Glomerular endothelial cell (primary cell): ENCODE results near the gene ETV6. TPM values are rescaled to one million over a fixed set of nuclear protein-coding genes. Genes with fewer than 3 reads are reported as not detected.

Source experiments
- DNase-seq: peaks from one replicate; pipeline ENCODE4 v3.0.0-alpha.2; 2011; ENCODE audit warnings: low read depth, low spot score; ENCODE audit errors: extremely low read depth
- total RNA-seq: library from RNA; depleted of rRNA; stranded (reverse); fragments of >200 nt; gene quantifications from 2 replicates; pipeline ENCODE4 v1.2.3, GENCODE V29; 2015

The ETV6 gene
- total RNA-seq, 1 donor from 2014 or later: 27.9 TPM

DNA sequence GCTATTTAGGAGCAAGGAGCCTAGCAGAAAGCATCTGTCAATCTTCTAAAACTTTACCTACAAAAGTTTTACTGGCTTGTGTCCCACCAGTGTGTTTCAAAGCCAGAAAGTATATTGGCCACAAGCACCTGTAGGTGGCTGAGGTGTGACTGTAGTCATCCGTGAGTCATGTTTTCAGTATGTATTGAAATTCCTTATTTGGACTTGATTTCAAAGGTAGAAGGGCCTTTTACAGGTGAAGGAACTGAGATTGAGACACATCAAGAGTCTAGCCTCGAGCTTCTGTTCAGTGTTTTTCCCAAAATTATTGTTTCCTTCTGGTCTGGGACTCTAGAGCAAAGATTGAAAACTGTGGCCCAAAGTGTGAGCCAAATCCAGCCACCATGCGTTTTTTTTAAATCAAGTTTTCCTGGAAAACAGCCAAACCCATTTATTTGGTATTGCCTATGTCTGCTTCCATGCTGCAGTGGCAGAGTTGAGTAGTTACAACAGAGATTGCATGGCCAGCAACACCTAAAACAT is 226.0 kb downstream of the ETV6 start:
- no peak for DNase-seq

DNA sequence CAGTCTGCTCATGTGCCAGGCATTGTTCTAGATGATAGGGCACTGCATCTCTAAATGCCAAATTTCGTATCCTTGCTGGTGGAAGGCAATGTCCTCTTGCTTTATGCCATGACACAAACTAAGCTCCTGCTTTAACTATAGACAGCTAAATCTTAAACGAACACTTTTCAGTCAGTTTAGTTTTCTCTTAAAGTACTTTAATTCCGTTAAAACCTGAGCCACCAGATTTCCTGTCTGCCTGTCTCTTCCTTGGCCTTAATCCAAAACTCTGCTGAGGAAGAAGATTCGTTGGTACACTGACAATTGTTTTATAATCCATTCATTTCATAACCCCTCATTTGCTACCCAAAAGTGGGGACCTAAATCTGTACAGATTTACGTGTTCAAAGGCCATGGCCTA is 226.8 kb downstream of the ETV6 start:
- no peak for DNase-seq

DNA sequence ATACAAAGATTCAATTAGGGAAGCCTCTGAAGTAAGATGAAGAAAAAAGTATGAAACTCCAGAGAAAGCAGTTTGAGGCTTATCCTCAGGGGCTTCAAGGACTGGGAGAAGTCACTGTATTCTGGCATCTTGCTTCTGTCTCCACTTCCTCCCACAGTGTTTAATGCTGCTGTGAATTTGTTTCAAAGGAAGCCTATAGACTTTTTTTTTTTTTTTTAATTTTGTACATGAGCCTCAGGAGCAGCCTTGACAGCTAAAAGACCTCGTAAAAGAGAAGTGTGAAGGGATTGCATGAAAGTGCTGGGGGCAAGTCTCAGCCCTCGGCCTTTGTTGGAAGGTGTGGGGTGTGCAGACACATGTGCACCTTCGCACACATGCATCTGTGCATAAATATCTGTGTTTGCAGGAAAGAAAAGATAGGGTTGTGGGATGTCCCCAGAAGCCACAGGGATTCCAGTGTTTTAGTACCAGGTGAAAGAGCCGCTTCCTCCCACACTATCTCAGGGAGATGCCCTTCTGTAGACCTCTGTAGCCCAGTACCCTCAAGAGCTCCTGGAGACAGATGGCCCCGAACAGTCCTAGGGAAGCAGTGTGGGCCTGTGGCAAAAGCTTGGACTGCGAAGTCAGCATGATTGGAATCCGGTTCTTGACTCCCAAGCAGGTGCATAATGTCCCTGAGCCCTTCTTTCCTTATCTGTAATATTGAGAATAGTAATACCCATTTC is 227.8 kb downstream of the ETV6 start:
- no peak for DNase-seq

DNA sequence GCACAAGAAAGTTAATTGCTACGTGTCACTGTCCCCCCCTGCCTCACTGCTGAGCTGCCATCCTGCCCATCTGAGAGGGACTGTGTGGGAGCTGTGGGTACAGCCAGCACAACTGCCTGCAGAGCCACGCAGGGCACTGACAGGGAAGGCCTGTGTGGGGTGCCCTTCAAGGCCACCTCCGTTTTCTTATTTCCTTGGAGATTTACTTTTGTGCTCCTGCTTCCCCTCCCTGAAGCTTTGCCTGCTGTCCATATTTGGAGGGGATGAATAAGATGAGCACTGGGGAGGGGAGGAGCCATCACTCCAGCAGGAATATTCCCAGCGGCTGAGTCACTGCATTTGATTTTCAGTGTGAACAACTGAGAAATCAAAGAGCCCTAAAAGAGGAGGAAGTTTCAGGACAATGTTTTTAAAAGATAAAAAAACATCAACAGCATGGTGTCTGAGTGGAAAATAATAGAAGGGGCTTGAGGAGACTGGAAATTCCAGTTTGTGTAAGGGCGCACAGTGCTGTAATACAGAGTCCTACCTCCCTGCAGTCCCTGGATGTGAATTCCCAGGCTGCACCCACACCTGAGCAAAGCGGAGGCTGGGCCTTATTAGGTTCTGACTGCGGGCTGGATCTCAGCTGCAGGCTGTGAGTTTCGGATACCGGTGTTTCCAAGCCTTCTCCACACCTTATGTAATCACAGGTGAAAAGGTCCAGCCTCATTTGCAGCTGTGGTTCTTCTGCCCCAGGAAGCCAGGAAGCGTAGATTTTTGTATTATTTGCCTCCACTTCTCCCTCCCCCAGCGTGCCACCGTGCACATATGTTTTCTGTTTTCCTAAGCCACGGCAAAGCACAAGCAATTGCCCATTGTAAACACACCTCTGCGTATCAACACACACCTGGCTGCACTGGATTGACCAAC is 228.7 kb downstream of the ETV6 start:
- DNase-seq: no peak

DNA sequence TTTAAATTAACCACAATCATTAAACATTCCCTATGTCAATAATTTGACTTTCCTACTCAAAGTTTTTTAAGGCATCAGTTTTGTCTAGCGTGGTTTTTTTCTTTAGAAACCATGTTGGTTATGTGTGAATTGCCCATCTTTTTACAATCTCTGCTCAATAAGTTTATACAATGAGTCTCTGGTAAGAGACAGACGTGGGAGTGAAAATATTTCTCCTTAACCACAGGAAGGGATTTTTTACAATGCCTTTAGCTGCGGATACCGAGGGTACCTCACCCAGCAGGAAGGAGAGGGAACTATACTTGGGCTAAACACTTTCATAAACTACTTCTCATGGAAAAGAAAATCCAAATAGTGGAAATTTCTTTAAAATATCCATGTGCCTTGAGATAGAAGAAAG is 229.8 kb downstream of the ETV6 start:
- DNase-seq: no peak

DNA sequence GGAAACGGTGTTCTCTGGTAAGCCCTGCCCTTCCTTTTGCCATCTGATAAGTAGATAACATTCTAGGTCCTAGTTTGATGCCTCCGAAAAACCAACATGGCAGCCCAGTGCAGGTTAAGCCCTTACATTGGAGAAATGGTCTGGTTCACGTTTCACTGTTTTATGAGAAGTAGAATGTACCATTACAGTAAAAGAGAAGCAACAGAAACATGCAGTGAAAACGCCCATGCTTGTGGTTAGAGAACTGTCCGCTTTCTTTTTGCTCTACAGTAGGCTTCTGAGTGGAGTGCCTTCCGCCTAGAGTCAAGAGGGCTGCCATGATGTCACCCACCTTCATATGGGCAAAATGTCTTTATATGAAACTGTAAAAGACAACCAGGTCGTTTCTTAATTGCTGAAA is 230.9 kb downstream of the ETV6 start:
- no peak for DNase-seq

DNA sequence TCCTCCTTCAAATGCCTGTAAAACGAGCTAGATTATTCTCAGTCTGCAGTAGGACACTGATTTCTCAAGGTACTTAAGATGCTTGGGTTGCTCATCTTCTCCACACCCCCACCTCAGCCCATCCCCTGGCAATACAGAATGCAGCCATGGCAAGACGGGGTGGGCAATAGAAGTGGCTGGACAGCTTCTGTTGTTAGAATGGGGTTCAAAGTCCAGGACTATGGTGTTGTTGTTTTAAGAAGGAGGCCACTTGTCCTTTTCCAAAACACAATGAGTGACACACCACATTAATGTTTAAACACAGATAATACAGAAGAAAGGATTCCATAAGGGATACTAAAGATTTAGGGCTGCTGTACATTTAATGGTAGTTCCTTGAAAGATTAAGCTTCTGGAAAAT is 232.4 kb downstream of the ETV6 start:
- no peak for DNase-seq

DNA sequence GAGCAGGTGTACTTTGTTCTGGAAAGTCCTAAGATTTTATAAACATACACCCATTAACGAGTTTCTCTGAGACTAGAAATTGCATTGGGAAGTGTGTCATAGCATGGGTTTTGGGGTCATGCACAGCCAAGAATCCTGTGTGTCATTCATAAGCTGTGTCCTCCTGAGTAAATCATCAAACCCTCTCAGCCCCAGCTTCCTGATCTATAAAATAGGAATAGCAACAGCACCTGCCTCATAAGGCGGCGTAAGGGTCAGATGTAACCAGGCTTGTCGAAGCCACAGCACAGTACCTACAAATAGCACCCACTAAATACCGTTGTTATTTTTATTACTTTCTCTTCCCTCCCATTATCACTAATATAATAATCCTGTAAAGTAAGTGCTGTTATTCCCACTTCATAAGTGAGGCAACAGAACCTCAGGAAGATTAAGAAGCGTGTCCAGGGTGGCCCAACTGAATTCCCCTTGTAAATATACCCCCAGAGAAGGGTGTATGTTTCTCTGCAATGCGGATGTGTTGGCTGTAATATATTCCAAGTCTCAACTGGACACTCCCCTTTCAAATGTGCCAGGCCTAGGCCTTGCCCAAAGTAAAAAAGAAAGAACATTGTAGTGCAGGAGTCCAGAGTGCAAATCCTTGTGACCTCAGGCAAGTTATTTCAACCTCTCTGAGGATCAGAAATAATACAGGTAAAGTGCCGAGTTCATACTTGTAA is 233.0 kb downstream of the ETV6 start:
- DNase-seq: no peak

DNA sequence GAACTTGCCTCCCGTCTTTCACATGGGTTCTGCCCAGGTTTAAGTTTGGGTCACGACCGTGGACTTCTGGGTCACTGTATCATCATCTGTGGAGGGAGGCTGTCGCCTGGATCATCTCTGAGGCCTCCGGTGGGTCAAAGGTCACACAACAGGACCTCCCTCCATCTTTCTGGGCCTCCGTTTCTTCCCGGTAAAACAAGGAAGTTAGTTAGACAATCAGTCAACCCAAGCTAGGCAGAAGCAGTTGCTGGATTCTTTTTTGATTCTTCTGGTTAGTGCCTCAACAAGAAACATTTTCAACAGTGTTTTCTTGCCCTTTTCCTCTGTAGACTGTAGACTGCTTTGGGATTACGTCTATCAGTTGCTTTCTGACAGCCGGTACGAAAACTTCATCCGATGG is 234.6 kb downstream of the ETV6 start:
- no peak for DNase-seq

DNA sequence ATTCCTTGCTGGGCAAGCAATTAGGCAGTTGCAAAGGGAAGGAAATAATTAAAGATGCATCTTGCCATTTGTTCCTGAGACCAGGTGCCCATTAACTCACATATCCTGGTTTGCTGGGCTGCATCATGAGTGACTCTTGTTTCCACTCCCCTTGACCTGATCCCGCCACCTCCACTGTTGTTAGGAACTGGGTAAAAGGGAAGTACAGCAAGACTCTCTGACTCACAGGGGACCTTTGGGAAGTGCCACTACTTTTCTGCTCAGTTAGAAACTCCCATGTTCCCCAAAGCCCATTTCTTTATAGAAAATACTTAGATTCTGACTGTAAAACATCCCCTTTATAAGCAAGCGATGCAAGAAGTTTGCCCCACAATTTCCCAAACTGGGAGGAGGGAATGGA is 235.2 kb downstream of the ETV6 start:
- DNase-seq: no peak

DNA sequence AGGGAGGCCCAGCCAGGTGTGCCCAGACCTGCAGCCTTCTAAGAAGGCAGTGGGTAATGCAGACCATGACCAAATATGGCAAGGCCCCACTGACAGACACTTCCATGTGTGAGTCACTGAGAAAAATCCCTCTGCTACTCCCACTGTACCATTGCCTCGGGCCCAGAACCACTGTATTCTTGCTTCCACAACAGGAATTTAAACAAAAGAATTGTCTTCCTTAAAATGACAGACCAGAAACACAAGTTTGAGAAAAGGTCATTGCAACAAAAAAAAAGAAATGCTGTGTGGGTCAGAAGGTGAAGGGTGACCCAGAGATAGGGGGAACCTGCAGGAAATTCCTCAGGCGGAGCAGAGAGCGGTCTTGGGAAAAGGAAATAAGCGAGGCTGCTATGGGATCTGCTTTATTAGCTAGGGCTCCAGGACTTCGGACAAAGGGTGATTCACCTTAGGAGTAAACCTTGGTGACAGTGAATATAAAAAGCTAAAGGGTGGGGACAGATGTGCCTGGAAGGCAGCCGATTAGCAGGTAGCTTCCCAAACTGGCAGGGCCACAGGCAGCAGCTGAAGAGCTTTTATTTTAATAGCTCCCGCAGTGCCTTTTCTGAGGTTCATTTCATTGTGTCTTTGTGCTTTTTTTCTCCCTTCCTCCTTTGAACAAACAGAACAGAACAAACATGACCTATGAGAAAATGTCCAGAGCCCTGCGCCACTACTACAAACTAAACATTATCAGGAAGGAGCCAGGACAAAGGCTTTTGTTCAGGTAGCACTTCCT is 236.0 kb downstream of the ETV6 start:
- DNase-seq: no peak

DNA sequence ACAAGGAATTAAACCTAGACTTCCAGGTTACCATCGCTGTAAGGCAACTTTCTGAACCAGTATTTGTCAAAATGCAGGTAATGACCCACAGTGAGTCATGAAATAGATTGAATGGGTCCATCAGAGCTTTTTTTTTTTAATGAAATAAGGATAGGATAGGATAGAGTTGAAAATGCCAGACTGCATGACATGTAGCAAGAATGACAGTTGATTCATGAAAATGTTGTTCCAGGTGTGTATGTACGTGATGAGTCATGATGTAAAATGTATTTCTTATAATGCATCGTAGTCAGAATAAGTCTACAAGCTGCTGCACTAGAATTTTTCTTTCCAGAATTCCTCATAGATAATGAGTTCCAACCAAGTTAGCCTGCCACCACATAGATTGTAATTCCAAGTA is 236.9 kb downstream of the ETV6 start:
- no peak for DNase-seq

DNA sequence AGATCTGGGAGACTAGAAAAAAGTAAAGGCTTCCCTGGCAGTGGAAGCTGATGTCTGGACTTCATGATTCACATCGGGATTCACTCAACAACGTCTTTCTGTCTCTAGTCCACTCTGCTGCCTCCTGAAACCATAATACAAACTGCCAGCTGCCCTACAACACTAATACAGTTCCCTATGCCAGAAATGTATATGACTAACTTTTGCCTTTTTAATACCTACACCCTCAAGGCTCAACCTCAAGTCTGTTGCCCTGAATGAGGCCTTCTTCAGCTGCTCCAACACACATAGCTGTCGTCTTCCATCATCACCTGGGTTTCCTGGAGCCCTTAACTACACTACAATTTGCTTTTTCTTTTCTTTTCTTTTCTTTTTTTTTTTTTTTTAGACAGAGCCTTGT is 238.6 kb downstream of the ETV6 start:
- no peak for DNase-seq

DNA sequence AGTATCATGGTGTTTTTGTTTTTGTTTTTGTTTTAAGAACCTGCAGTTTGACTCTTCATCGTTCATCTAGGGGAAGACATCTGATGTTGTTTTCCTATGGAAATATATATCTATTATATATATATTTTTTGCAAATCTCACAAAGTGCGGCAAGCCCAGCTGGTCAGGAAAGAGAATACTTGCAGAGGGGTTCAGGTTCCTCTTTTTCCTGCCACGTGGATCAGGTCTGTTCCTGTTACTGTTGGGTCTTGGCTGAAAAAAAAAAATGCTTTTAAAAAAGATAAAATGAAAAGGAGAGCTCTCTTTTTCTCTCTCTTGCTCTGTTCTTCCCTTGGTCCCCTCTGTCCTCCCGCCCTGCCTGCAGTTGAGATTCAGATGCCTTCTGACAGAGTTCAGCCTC is 241.9 kb downstream of the ETV6 start:
- no peak for DNase-seq

DNA sequence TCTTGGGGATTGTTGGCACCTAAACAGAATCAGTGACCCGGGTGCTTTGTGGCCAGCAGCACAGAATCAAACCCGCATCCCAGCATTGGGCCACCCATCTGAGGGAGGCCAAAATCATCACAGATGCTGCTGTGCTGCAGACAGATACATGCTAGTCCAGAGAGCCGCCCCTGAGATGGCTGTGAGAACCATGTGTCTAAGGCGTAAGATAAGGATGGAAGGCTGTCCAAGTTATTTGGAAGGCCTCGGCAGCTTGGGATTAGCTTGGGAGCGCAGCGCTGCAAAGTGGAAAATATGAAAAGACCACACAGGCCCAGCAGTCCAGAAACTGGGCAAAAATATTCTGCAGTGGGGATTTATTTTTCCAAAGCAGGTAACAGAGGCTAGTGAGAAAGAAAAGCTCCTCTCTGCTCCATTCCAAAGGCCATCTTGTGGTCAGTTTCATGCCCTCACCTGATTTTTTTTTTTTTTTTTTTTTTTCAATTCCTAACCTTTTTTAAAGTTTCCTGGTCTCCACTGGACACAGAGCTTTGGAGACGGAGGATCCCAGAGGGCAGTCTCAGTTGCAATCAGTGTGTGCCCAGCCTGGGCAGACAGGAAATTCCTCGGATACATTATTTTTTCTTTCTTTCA is 242.4 kb downstream of the ETV6 start:
- DNase-seq: no peak

DNA sequence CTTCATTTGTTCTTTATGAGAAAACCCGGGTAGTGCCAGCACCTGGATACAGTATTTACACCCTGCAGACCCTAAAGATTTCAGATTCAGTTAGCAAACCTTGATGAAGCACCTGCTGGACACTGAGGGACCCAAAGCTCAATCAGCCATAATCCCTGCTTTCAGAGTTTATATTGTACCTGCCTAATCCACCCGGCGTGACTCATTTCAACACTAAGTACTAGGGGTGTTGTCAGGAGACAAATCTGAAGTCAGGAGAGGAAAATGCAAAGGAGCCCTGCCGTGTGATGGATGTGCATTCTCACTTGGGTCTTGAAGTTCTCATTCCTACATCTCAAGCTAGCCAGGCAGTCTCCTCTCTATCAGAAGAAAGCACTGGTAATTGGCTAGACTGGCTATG is 244.5 kb downstream of the ETV6 start:
- DNase-seq: no peak

DNA sequence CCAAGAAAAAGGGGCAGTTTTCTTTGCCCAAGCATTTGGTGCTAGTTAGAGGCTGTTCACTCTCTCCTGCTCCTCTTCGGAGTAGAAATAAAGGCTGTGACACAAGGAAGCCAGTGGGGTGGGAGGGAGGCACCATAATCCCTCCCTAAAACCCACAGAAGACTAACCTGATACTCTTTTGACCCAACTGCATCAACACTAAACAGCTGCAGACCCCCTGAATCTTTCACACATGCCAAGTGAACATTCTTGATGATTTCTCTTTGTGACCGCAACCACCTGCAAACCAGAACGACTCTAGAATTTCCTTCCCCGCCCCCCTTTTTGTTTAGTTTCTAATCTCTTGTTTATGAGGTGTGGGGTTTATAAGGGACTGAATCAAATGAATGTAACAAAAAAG is 245.4 kb downstream of the ETV6 start:
- no peak for DNase-seq

DNA sequence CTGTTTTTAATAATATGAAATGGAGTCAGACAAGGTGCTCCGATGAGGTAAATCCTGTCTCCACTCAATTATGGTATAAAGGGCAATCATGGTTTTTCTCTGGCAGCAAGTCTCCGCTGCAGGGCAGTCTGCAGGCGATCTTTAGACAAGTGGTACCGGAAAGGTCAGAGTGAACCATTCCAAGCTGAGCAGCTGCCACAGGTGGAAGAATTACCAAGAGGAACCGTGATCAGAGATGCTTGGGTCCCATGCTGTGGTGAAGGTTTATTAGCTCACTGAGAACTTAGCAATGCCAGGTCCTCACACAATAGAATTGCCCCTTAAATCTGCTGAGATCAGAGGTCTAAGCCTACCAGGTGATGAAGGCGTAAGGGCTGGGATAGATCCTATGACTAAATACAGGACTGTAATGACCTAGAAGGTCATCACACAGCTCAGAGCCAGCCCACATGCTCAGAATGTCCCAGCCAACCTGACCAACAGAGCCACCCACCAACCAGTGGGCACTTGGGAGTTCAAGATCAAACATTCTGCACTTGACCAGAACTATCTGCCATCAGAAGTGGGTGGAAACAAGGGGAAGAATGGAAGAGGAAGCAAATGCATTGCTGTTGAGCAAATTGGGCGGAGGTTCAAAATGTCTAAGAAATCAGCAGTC is 246.1 kb downstream of the ETV6 start:
- DNase-seq: no peak

DNA sequence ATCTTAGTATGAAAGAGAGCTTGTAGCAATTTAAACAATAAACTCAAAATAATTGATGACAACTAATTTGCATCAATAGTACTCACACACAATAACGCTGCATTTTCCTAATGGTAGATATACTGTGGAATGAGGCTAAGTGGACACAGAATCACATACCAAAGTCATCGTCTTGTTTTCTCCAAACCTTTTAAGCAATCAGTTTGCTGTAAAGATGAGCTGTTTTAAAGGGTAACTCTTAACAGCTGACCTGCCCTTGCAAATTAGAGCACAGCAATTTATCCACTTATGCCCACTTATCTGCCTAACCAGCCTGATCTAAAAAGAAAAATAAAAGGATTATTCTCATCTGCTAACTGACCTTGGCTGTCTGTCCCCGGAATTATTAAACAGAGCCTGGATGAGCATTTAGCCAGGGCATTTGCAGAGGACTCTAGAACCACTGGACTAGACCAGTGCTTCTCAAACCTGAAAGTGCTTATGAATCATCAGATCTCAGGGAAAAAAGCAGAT is 247.0 kb downstream of the ETV6 start:
- no peak for DNase-seq
